ENCODE data around the gene RIMBP2.

RIMBP2 gene

DNA sequence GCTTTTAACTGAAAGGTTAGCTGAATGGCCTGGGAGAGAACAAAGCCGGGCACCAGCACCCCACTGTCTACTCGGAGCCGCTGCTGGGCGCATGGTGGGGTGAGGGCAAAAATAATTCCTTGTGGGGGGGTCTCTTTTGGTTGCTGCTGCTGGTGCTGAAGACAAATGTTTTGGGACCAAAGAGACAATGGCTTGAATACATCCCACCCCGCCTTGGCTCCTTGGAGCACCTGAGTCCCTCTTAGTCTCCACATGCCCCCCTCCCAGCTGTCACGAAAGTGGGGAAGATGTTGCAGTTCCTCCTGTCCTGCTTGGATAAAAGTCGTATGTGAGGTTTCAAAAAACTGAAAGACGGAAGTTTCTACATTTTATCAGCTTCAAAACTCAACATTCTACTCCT is 293.4 kb downstream of the RIMBP2 start:
- Histone ChIP-seq H3K27me3 (ENCODE audit: control insufficient read depth, insufficient read depth, low read length) (no peaks in the 10 kb centered on the region), H3K9ac (ENCODE audit: low read length) (no peak overlapping the region), H3K36me3 (ENCODE audit: control insufficient read depth, insufficient read depth, low read length) (no peaks in the 10 kb centered on the region), H3K4me1 (ENCODE audit: control insufficient read depth, insufficient read depth, low read length) (no peaks in the 10 kb centered on the region), H3K9me3 (ENCODE audit: control insufficient read depth, low read length) (no peaks in the 10 kb centered on the region), H3K4me3 (ENCODE audit: low read length) (no peak overlapping the region)

DNA sequence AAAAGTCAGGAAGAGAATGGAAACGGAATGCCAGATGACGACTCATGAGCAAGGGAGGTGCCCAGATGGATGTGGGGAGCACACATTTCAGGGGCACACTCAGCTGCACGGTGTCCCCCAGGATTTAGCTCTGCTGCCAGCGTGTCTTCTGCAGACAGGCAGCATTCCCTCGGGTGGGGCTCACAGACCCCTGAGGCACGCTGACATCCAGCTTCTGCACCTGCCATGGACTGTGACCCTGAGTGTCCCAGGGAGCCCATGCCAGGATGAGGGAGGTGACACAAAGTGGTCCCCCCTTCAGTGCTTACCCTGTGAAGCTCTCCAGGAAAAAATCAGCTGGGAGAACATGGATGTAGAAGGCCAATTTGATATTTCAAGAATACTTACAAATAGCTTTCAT is 294.2 kb downstream of the RIMBP2 start:
- Histone ChIP-seq H3K9ac (ENCODE audit: low read length) (no peak overlapping the region), H3K27me3 (ENCODE audit: control insufficient read depth, insufficient read depth, low read length) (no peaks in the 10 kb centered on the region), H3K4me1 (ENCODE audit: control insufficient read depth, insufficient read depth, low read length) (no peaks in the 10 kb centered on the region), H3K9me3 (ENCODE audit: control insufficient read depth, low read length) (no peaks in the 10 kb centered on the region), H3K36me3 (ENCODE audit: control insufficient read depth, insufficient read depth, low read length) (no peaks in the 10 kb centered on the region), H3K4me3 (ENCODE audit: low read length) (no peak overlapping the region)

DNA sequence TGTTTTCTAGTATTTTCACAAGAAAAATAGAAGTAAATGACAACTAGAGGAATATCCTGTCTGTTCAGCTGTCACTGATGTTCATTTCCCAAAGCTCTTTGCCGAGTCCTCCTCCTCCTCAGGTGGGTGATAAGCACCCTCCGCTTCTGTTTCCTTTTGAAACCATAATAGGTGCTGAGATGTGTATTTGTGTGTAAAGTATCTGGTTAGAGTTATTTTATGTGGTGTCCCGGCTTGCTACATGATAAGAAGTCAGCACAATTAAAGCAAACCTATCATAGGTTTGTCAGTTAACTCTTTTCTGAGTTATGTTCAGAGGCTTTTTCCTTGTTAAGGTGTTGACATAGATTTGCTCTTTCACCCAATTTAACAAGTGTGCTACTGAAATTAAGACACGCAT is 296.0 kb downstream of the RIMBP2 start:
- Histone ChIP-seq H3K36me3 (ENCODE audit: control insufficient read depth, insufficient read depth, low read length) (no peaks in the 10 kb centered on the region), H3K27me3 (ENCODE audit: control insufficient read depth, insufficient read depth, low read length) (no peaks in the 10 kb centered on the region), H3K4me3 (ENCODE audit: low read length) (no peak overlapping the region), H3K9ac (ENCODE audit: low read length) (no peak overlapping the region), H3K4me1 (ENCODE audit: control insufficient read depth, insufficient read depth, low read length) (no peaks in the 10 kb centered on the region), H3K9me3 (ENCODE audit: control insufficient read depth, low read length) (no peaks in the 10 kb centered on the region)

DNA sequence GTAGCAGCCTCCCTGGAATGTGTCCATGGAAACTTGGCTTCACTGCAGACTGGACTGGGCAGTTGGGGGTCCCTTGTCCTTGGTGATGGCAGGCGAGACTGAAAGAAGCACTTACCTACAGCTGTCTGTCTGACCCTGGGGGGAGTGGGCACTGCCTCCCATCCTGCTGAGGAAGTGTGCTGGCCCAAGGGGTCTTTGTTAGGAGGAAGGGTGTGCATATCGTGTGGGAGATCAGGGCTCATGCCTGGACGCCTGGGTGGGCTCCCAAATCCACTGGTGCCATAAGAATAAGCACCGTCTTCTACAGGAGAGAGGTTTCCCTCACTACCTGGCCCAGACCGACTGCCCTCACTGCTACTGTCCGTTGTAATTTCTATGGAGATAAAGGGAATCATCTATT is 297.0 kb downstream of the RIMBP2 start:
- H3K4me3 ChIP-seq (ENCODE audit: low read length): no peak overlapping the region
- no peaks in the 10 kb centered on the region for H3K9me3 ChIP-seq (ENCODE audit: control insufficient read depth, low read length)
- H3K4me1 ChIP-seq (ENCODE audit: control insufficient read depth, insufficient read depth, low read length): no peaks in the 10 kb centered on the region
- H3K36me3 ChIP-seq (ENCODE audit: control insufficient read depth, insufficient read depth, low read length): no peaks in the 10 kb centered on the region
- H3K27me3 ChIP-seq (ENCODE audit: control insufficient read depth, insufficient read depth, low read length): no peaks in the 10 kb centered on the region
- H3K9ac ChIP-seq (ENCODE audit: low read length): no peak overlapping the region

DNA sequence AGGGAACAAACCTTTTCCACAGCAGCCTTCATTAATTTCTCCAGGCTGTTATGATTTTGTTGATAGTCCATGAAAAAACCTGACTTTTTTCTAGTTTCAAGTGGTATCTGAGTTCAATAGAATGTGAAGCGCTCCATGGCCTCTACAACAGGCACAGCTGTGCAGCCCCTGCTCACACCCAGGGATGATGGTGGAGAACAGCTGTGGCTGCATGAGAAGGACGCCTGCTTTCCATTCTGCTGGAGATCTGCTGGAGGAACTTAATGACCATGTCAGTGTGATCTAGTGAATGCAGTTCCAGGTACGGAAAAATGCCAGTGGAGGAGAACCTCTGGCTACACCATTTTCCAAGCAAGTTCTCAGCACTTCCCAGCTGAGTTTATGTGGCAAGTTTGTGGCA is 297.8 kb downstream of the RIMBP2 start:
- Histone ChIP-seq H3K4me3 (ENCODE audit: low read length) (no peak overlapping the region), H3K9ac (ENCODE audit: low read length) (no peak overlapping the region), H3K9me3 (ENCODE audit: control insufficient read depth, low read length) (no peaks in the 10 kb centered on the region), H3K27me3 (ENCODE audit: control insufficient read depth, insufficient read depth, low read length) (no peaks in the 10 kb centered on the region), H3K36me3 (ENCODE audit: control insufficient read depth, insufficient read depth, low read length) (no peaks in the 10 kb centered on the region), H3K4me1 (ENCODE audit: control insufficient read depth, insufficient read depth, low read length) (no peaks in the 10 kb centered on the region)

DNA sequence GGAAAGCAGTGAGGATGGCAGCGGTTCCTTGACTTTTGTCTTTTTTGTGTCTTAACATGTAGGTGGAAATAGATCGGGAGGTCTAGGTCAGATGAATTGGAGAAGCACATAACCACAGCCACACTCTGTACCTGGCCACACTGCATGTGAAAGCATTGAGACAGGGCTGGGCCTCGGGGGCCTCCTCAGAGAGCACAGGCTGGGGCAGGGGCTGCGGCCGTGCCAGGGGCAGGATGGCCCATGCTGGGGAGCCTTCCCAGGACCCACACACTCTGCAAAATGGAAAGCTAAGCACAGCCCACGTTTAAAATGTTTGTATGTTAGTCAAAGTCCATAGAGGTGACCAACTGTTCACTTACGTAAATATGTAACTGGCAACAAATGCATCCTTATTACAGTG is 301.7 kb downstream of the RIMBP2 start:
- Histone ChIP-seq H3K9me3 (ENCODE audit: control insufficient read depth, low read length) (no peaks in the 10 kb centered on the region), H3K36me3 (ENCODE audit: control insufficient read depth, insufficient read depth, low read length) (no peaks in the 10 kb centered on the region), H3K27me3 (ENCODE audit: control insufficient read depth, insufficient read depth, low read length) (no peaks in the 10 kb centered on the region), H3K4me3 (ENCODE audit: low read length) (no peak overlapping the region), H3K4me1 (ENCODE audit: control insufficient read depth, insufficient read depth, low read length) (no peaks in the 10 kb centered on the region), H3K9ac (ENCODE audit: low read length) (no peak overlapping the region)

DNA sequence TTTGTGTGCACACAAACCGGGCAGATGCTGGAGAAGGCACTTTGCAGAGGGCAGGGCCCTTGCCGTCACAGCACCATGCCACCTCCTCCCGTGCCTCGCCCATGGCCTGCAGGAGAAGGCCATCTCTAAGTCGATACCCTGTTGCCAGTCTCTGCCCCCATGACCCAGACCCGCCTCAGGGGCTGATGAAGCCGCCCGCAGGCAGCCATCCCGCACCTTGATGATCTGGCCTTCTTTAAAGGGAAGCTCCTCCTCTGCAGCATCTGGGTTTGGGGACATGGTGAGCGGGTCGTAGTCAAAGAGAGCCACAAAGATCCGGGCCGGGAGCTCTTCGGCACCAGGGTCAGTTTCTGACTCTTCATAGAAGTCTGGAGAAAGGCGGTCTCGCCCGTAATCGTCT is 302.2 kb downstream of the RIMBP2 start:
- H3K4me1 ChIP-seq (ENCODE audit: control insufficient read depth, insufficient read depth, low read length): no peaks in the 10 kb centered on the region
- H3K9ac ChIP-seq (ENCODE audit: low read length): no peak overlapping the region
- no peaks in the 10 kb centered on the region for H3K27me3 ChIP-seq (ENCODE audit: control insufficient read depth, insufficient read depth, low read length)
- H3K4me3 ChIP-seq (ENCODE audit: low read length): no peak overlapping the region
- no peaks in the 10 kb centered on the region for H3K36me3 ChIP-seq (ENCODE audit: control insufficient read depth, insufficient read depth, low read length)
- H3K9me3 ChIP-seq (ENCODE audit: control insufficient read depth, low read length): no peaks in the 10 kb centered on the region

DNA sequence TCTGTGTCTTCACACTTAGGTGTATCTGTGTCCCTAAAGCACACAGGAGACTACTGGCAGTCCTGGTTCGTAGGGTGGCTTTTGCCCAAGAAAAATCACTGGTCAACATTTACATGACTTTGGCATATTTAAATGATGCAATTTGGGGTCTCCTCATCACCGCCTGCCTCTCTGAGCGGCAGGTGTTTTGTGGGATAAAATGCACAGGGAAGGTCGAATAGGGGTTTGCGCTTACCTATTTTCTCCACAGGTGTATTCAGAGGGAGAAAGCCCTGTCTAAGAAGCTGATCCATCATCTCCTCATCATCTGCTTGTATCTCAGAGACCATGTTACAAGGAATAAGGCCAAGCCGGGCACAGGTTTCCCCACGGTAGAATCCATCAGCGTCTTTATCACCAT is 303.7 kb downstream of the RIMBP2 start:
- Histone ChIP-seq H3K27me3 (ENCODE audit: control insufficient read depth, insufficient read depth, low read length) (no peaks in the 10 kb centered on the region), H3K4me3 (ENCODE audit: low read length) (no peak overlapping the region), H3K9me3 (ENCODE audit: control insufficient read depth, low read length) (no peaks in the 10 kb centered on the region), H3K36me3 (ENCODE audit: control insufficient read depth, insufficient read depth, low read length) (no peaks in the 10 kb centered on the region), H3K9ac (ENCODE audit: low read length) (no peak overlapping the region), H3K4me1 (ENCODE audit: control insufficient read depth, insufficient read depth, low read length) (no peaks in the 10 kb centered on the region)

DNA sequence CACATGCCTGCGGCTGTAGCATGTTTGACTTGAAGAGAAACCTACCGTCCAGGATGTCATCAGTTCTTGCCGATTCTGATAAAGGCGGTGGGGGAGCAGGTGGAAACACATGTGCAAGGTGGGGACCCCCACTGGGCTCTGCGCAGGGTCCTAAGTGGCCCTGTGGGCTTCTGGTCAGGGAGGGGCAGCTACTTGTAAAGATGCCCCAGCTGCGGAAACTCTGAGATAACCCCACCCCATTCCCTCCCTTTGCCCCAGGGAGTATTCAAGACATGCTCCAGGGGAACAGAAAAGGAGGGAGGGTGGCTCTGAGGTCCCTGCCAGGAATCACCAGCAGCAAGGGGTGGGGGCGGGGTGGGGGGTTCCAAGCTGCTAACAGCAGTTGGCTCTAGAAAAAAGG is 310.8 kb downstream of the RIMBP2 start:
- Histone ChIP-seq H3K36me3 (ENCODE audit: control insufficient read depth, insufficient read depth, low read length) (no peaks in the 10 kb centered on the region), H3K27me3 (ENCODE audit: control insufficient read depth, insufficient read depth, low read length) (no peaks in the 10 kb centered on the region), H3K4me1 (ENCODE audit: control insufficient read depth, insufficient read depth, low read length) (no peaks in the 10 kb centered on the region), H3K9me3 (ENCODE audit: control insufficient read depth, low read length) (no peaks in the 10 kb centered on the region), H3K9ac (ENCODE audit: low read length) (no peak overlapping the region), H3K4me3 (ENCODE audit: low read length) (no peak overlapping the region)

DNA sequence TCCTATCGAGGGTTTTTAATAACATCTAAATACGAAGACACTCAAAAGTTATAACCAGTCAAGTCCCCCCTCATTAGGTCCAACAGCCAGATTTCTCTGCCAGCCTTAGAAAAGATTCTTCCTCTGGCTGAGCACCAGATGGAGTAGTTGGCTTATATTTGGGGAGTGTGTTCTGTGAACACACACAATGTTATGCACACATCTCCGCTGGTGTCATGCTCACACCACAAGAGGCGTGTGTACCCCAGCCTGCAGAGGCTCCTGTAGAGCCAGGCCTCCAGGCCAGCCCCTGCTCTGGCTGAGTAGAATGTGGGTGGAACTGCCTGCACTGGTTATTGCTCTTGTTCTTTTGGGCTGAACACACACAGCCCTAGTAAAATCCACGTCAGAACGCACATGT is 314.4 kb downstream of the RIMBP2 start:
- Histone ChIP-seq H3K9me3 (ENCODE audit: control insufficient read depth, low read length) (no peaks in the 10 kb centered on the region), H3K4me3 (ENCODE audit: low read length) (no peak overlapping the region), H3K9ac (ENCODE audit: low read length) (no peak overlapping the region), H3K27me3 (ENCODE audit: control insufficient read depth, insufficient read depth, low read length) (no peaks in the 10 kb centered on the region), H3K36me3 (ENCODE audit: control insufficient read depth, insufficient read depth, low read length) (no peaks in the 10 kb centered on the region), H3K4me1 (ENCODE audit: control insufficient read depth, insufficient read depth, low read length) (no peaks in the 10 kb centered on the region)

DNA sequence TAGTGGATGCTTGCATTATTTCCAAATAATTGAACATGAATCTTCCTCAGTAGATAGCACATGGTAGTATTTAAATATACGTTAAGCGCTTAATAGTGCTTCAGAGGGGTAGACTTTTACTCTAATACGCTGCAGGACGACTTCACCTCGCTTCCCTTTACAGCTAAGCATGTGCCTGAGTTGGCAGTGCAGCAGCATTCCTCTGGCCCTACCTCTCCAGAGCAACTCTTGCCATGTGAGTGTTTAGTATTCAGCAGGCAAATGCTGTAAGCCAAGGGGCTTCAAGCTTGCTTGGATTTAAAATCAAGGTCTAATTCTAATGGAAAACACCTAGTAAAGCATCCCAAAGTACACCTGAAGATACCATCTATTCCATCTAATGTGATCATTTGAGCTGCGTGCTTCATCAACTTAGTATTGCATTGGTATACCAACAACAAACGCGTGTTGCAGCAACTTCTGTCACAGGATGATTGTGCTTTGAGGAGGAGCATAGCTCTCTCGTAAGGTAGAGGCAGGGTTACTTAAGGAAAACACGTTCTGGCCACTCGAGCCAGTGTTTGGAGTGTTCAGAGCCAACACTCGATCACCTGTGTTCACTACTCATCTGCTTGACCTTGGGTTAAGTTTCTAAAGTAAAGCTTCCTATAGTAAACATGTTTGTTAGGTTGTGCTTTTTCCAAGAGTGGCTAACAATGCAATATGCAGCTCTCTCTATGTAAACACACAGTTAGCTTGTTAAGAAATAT is 317.8 kb downstream of the RIMBP2 start:
- Histone ChIP-seq H3K9me3 (ENCODE audit: control insufficient read depth, low read length) (no peaks in the 10 kb centered on the region), H3K27me3 (ENCODE audit: control insufficient read depth, insufficient read depth, low read length) (no peaks in the 10 kb centered on the region), H3K4me1 (ENCODE audit: control insufficient read depth, insufficient read depth, low read length) (no peaks in the 10 kb centered on the region), H3K4me3 (ENCODE audit: low read length) (no peak overlapping the region), H3K9ac (ENCODE audit: low read length) (no peak overlapping the region), H3K36me3 (ENCODE audit: control insufficient read depth, insufficient read depth, low read length) (no peaks in the 10 kb centered on the region)

DNA sequence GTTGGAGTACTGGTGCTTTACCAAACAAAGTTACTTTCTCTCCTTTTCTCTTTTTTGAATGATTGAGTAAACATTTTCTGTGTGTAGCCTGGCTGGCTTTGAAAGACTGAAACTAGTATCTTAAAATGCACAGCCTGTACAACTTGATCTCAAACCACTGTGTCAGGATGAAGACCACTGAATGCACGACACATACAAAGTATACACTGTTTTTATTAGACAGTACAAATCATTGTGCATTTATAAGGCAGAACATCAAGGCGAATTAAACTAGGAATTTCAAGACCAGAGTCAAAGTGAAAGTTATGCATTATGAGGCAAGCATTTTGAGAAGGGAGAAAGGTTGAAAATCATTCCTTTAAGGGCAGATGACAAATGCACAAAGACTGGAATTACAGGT is 319.4 kb downstream of the RIMBP2 start:
- Histone ChIP-seq H3K4me1 (ENCODE audit: control insufficient read depth, insufficient read depth, low read length) (no peaks in the 10 kb centered on the region), H3K27me3 (ENCODE audit: control insufficient read depth, insufficient read depth, low read length) (no peaks in the 10 kb centered on the region), H3K9ac (ENCODE audit: low read length) (no peak overlapping the region), H3K36me3 (ENCODE audit: control insufficient read depth, insufficient read depth, low read length) (no peaks in the 10 kb centered on the region), H3K9me3 (ENCODE audit: control insufficient read depth, low read length) (no peaks in the 10 kb centered on the region), H3K4me3 (ENCODE audit: low read length) (no peak overlapping the region)

DNA sequence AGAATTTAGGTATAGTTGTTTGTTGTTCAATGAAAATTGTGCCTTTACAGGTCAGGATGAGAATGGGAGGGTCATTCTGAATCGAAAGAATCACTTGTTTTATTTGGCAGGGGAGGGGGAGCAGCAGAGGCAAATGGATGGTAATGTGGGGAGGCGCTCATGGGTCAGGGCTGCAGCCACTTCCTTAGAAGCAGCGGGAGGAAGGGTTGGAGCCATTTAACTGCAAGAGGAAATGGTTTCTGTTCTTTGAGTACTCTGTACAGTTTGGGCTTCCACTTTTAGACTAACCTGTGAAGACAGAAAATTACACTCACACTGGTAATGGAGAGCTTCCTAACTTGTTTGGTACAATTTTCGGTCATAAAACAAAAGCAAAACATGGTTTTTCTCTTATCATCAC is 321.2 kb downstream of the RIMBP2 start:
- H3K36me3 ChIP-seq (ENCODE audit: control insufficient read depth, insufficient read depth, low read length): no peaks in the 10 kb centered on the region
- H3K9ac ChIP-seq (ENCODE audit: low read length): no peak overlapping the region
- H3K4me1 ChIP-seq (ENCODE audit: control insufficient read depth, insufficient read depth, low read length): no peaks in the 10 kb centered on the region
- no peaks in the 10 kb centered on the region for H3K27me3 ChIP-seq (ENCODE audit: control insufficient read depth, insufficient read depth, low read length)
- no peak overlapping the region for H3K4me3 ChIP-seq (ENCODE audit: low read length)
- H3K9me3 ChIP-seq (ENCODE audit: control insufficient read depth, low read length): no peaks in the 10 kb centered on the region

Data from mucosa of stomach (tissue), 1 donor.